NB4 (cell line): ENCODE results near the gene HCK.
"Not testable (repeated sequence)": the region's sequence is repeated elsewhere in the genome, so short reads cannot be mapped to it uniquely, and the experiment has no call there.

ENCODE experiments used
- DNase-seq: peaks from one replicate; pipeline ENCODE4 v3.0.0; 2010; ENCODE audit warnings: low read depth
- H3K4me3 ChIP-seq: one replicate; pipeline ENCODE4 v1.5.1; 2011; ENCODE audit warnings: mild to moderate bottlenecking, low read depth, low read length, moderate library complexity
- CTCF ChIP-seq: IDR thresholded peaks from one replicate; pipeline ENCODE4 v1.5.1; 2012; ENCODE audit warnings: low read depth, low read length
- MAX ChIP-seq: IDR thresholded peaks from 2 replicates; pipeline ENCODE4 v1.6.1; 2011; ENCODE audit warnings: low read depth, low read length
- MYC ChIP-seq: IDR thresholded peaks from 2 replicates; pipeline ENCODE4 v1.6.1; 2011; ENCODE audit warnings: low read depth, low read length
- POLR2A ChIP-seq: IDR thresholded peaks from 2 replicates; pipeline ENCODE4 v1.6.1; 2011; ENCODE audit warnings: mild to moderate bottlenecking; ENCODE audit not compliant: insufficient read length; ENCODE audit errors: extremely low read depth

The HCK gene

GRCh38 chr20:32031007-32031958, 20.8 kb upstream of the HCK start:
- peak; percentile 72 for DNase-seq

GRCh38 chr20:32033316-32033715, 18.7 kb upstream of the HCK start:
- DNase-seq, result no peak
- H3K4me3 ChIP-seq, result no peak overlapping the region
- TF ChIP-seq MYC (no peak), CTCF (no peak), POLR2A (no peak), MAX (no peak)

More at GRCh38 chr20:32031007-32031958, 20.8 kb upstream of the HCK start:
- no peak overlapping the region for H3K4me3 ChIP-seq
- TF ChIP-seq MAX (no peak), MYC (no peak), POLR2A (no peak), CTCF (peak; percentile 71)

GRCh38 chr20:32033721-32034120, 18.3 kb upstream of the HCK start:
- H3K4me3 ChIP-seq, DNase-seq: not testable (repeated sequence)

GRCh38 chr20:32034581-32035425, 17.2 kb upstream of the HCK start:
- no peak overlapping the region for H3K4me3 ChIP-seq
- peak; percentile 66 for DNase-seq
- TF ChIP-seq CTCF, result peak; percentile 55
- no peak for TF ChIP-seq MYC
- no peak for TF ChIP-seq POLR2A

- TF ChIP-seq POLR2A (no peak), MAX (no peak), CTCF (no peak), MYC (no peak)
- H3K4me3 ChIP-seq, result no peak overlapping the region
- DNase-seq, result no peak
Measured at GRCh38 chr20:32035426-32035779, 16.6 kb upstream of the HCK start.

- no peak for TF ChIP-seq POLR2A
- TF ChIP-seq MYC, result no peak
- TF ChIP-seq MAX, result no peak
- no peak for TF ChIP-seq CTCF
- H3K4me3 ChIP-seq, result no peak overlapping the region
- no peak for DNase-seq
Measured at GRCh38 chr20:32036252-32036651, 15.8 kb upstream of the HCK start.
